ENCODE results near the gene NUP50. TPM values are rescaled to one million over a fixed set of nuclear protein-coding genes. Genes with fewer than 3 reads are reported as not detected.

NUP50 gene
- polyA plus RNA-seq, 4 donors, result 45.7 to 59.5 (median 53.8) TPM

DNA sequence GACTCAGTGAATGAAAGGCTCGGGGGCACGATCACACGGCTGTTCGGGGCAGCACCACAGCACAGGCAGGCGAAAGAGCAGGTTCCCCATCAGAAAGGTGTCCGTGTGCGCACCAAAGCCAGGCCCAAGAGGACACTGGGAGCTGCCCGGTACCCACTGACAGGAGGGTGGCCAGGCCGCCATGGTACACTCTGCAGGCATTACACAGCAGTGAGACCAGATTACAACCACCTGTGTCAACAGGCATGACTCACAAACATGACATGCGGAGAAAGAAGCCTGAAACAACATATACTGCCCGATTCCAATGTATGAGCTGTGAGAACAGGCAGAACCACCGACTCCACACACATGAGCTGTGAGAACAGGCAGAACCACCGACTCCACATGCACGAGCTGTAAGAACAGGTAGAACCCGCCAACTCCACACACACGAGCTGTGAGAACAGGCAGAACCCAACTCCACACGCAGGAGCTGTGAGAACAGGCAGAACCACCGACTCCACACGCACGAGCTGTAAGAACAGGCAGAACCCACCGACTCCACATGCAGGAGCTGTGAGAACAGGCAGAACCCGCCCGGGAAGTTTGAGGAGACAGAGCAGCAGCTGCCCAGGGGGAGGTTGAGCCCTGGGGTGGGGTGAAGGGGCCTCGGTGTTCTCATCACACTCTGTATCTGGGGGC is 44.4 kb downstream of the NUP50 start:
- no peak for DNase-seq (ENCODE audit: low read depth in 4 of 4, low spot score in 3 of 4)

DNA sequence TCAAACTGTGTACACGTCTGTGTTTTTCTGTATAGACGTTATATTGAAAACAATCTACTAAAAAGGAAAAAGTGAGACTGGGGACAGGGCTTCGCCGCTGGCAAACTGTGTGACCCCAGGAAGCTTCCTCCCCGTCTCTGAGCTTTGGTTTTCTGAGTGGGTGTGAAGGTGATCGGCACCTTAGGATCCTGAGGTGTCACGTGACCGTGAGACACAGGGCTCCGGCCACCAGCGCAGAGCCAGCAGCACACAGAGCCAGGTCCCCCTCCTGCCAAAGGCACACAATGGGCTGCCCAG is 44.9 kb downstream of the NUP50 start:
- DNase-seq (ENCODE audit: low read depth in 4 of 4, low spot score in 3 of 4), result no peak

DNA sequence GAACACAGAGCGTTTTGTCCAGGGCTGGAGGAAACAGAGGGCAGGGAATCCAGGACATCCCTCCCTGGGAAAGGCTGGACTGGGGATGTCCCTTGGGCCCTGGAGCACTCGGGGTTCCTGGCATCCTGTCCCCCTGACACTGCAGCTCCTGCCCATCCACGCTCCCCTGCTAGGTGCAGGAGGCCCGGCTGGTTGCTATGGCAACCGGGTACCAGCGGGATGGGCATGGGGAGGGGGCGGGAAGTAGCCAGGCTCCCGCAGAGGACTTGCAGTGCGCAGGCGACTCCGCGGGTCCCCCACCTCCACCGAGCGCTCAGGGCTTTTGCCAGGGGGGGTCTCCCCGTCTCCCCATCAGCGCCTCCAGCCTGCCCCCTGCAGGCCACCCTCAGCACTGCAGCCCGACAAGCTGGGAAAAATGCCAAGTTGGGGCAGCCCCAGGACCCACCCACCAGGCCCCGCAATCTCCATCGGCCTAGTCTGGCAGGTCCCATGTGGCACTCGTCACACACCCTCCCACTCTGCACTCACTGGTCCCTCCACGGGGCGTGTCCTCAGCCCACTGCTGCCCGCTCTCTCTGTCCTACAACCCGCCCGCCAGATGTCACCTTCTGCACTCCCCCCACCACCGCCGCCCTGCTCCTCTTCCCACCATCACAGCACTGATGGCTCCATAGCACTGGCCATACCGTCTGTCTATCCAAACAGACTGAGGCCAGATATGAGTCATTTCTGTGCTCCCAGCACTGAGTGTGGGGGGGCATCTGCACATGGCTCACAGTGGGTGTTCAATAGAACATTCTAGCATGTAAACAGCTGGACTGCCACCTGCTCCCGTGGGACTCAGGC is 45.5 kb downstream of the NUP50 start:
- DNase-seq (ENCODE audit: low read depth in 4 of 4, low spot score in 3 of 4), result no peak

DNA sequence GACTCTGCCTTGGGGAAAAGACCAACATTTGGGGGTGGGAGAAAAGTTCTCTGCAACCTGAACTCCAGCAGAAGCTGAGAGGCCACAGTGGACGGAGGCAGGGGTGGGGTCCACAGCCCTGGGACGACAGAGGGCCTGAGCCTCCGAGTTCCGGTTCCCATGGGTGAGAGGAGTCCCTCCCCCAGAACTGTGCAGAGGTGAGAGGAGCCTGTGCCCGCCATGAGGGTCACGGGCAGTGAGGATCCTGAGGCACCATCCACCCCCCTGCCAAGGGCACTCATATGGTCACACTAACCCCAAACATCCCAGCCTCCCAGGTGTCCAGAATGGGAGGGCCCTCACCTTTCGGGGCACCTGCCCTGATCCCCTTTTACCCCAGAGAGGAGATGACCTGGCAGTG is 46.4 kb downstream of the NUP50 start:
- no peak for DNase-seq (ENCODE audit: low read depth in 4 of 4, low spot score in 3 of 4)

DNA sequence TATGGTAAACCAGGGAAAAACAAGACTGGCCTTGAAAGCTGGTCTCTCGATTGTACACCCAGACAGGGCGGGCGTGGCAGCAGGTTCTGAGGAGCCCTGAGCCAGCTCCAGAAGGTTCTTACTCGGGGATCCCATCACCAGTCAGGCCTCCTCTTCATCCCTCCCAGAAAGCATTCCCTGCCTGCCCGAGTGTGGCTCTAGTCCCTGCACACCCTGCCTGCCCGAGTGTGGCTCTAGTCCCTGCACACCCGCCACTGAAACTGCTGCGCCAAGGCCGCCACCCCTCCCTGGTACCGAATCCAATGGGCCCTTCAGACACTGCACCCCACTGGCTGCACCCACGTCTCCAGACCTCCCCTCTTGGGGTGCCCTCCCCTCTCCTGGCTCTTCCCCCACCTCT is 46.9 kb downstream of the NUP50 start:
- DNase-seq (ENCODE audit: low read depth in 4 of 4, low spot score in 3 of 4), result no peak

DNA sequence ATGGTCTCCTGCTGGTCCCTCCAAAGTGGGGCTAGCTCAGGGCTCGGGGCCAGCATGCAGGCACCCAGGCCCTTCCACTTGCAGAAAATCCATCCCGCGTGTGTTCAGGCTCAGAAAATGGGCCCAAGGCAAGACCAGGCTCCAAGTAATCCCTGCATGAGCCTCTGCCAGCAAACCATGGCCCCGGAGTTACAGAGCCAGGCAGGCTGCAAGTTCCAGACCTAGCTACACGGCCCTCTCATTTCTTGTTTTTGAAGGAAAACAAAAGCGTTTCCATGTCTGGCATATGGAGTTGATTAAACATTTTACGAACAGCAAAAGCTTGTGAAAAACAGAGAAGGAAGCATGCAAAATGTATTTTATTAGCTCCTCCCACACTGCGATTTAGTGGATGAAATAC is 47.3 kb downstream of the NUP50 start:
- DNase-seq (ENCODE audit: low read depth in 4 of 4, low spot score in 3 of 4), result no peak

DNA sequence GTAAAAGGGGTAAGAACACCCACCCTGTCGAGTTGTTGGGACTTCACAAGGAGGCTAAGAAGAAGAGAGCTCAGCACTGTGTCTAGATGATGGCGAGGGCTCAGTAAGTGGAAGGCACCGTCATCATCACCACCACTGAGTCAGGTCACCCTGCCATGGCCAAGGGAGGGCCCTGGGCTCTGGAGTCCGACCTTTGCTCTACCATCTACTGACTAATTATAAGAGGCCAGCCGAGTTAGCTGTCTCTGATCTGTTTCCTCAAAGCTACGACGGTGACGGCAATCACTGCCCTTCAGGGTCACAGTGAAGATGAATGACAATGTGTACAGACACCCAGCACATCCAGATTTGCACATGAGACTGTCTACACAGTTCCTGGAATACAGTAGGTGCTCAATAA is 47.7 kb downstream of the NUP50 start:
- no peak for DNase-seq (ENCODE audit: low read depth in 4 of 4, low spot score in 3 of 4)

DNA sequence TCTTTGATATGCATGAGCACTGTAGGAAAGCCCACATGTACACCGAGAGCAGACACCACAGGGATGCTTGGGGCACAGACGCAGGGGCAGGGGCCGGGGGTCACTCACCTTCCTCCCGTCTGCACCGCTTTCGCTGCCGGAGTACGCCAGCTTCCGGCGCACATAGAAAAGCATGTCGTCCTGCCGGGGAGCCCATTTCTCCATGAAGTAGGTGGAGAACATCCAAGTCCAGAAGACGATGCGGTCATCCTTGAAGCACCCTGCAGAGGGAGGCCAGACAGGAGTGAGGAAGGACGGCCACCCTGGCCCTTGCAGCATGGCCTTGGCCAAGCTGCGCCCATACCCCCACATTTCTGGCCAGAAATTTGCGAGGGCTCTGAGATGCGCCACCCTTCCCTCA is 48.1 kb downstream of the NUP50 start:
- DNase-seq (ENCODE audit: low read depth in 4 of 4, low spot score in 3 of 4), result no peak

DNA sequence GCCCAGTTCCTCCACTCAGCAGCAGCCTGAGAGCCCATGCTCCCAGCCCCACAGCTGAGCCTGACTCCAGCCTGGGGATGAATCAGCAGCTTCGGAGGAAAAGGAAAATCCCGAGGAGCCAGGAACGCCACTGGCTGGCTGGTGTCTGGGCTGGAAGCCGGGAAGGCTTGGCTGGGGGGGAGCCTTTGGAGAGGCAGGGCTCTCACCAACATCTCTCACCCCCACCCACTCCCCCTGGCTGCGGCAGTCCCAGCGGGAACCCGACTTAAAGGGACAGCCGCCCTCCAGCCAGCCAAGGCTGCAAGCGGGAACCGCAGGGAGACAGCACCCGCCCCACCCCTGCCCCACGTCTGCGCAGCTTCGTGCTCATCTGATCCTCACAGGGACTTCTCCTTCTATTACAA is 48.6 kb downstream of the NUP50 start:
- DNase-seq (ENCODE audit: low read depth in 4 of 4, low spot score in 3 of 4), result no peak

DNA sequence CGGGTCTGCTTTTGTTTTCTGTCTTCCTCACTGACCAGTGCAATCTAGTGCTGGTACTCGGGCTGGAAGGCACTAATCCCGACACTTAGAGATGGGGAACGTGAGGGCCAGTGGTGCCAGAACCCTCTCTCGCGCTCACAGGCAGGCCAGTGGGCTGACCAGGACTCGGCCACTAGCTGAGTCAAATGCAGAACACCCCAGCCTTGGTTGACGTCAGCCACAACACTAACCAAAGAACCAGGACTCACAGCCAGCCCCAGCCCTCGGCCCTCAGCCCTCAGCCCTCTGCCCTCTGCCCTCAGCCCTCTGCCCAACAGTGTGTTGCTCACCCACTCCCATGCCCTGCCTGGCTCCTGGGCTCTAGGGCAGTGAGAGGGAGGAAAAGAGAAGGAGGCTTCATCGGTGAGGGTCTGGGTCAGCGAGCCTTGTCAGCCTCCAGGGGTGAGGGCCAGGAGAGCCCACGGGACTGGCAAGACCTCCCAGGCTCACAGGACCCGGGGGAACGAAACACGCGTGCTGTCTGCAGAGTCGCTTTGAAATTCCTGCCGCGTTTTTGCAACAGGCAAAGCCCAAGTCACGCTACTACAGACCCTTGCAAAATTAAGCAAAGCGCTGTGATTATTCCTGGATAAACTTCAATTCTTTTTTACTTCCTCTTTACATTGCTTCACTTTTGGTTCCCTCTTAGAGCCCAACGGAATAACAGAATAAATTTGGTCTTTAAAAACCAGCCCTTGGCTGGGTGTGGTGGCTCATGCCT is 49.4 kb downstream of the NUP50 start:
- DNase-seq (ENCODE audit: low read depth in 4 of 4, low spot score in 3 of 4), result no peak

DNA sequence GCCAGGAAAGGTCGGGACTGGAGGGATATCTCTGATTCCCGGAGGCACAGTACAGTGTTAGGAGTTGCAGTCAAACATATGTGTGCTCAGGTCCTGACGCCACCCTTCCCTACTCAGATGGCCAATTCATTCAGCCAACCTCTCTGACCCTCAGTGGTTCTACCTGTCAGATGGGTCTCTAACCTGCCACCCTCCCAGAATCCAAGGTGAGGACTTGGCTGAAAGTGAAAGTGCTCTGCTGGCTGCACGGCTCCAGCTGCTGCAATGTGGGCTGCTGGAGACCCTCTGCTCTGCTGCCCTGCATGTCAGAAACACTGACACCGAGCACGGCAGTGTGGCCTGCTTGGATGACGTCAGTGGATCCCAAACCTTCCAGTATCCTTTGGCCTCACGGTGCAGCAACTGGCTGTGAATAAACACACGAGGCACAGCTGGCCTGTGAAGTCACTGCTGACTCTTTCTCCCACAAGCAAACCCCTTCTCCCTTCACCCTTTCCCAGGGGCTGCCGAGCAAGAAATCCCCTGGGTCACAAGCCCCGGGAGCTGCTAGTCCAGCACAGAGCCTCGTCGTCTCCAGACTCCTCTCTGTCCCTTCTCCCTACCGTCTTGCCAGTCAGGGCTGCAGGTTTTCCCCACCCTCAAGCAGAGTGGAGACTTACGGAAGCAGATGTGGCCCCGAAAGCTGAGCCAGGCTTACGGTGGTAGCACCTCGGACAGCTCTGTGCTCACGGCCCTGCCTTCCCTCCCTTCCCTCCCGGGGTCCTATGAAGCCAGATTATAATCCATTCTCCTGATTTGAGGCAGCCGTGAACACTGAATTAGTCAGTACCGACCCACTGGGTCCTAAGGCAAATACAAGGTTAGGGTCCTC is 52.6 kb downstream of the NUP50 start:
- DNase-seq (ENCODE audit: low read depth in 4 of 4, low spot score in 3 of 4), result peak in 1 of 4 donors; percentile 42

DNA sequence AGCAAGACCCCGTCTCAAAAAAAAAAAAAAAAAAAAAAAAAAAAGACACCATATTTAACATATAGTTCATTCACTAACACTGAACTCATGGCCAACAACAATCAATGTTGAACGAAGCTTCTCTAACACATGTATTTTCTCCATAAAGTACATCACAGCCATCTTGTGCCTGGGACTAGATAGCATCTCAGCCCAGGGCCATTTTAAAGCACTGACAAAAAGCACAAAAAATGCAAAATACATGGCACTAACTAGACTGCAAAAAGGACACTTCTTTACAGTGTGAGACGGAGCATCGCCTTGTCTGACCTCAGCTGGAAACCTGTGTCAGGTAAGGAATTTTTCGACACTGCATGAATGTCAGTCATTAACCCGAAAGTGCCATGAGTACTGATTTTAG is 53.6 kb downstream of the NUP50 start:
- no peak for DNase-seq (ENCODE audit: low read depth in 4 of 4, low spot score in 3 of 4)

DNA sequence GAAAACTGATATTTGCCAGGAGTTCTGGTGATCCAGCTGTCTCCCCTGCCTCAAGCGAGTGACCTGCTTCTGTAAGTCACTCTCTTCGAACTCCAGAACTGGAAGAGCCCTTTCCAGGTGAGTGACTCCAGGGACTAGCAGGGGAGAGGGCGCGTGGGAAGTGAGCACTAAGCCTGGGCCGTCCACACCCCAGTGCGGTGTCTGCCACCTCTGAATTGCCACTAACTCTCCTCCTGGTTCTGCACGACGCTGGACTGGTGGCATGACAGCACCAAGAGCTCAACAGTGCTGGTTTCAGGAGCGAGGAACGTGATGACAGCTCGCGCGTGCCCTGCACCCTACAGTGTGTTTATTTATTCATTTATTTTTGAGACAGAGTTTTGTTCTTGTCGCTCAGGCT is 54.1 kb downstream of the NUP50 start:
- no peak for DNase-seq (ENCODE audit: low read depth in 4 of 4, low spot score in 3 of 4)

DNA sequence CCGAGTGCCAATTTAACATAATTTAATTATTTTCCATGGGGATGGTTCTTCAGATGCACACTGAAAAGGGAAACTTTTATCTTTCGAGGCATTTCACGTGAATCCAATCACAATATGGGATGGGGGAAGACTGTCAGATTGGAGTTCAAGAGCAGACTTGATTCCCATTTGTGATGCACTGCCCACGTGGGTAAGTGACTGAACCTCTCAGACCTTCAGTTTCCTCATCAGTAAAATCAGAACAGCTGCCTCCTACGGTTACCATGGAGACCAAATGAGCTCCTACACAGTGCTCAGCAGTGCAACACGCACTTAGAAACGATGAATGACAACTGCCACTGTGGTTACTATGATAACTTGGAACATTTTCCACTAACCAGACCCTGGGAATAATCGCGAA is 55.3 kb downstream of the NUP50 start:
- no peak for DNase-seq (ENCODE audit: low read depth in 4 of 4, low spot score in 3 of 4)

DNA sequence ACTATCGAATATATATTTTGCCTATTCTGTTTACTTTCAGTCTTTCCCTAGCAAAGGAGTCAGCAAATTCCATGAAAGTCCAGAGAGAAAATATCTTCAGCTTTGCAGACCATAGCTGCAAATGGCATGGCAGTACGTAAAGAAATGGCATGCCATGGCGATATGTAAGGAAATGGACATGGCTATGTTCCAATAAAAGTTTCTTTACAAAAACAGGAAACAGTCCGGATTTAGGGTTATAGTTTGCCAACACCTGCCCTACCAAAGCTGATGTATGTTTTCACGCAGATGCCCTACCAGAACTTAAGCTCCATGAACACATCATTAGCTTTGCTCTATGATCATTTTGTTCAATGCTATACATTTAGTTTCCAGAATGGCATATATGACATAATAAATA is 57.5 kb downstream of the NUP50 start:
- no peak for DNase-seq (ENCODE audit: low read depth in 4 of 4, low spot score in 3 of 4)

DNA sequence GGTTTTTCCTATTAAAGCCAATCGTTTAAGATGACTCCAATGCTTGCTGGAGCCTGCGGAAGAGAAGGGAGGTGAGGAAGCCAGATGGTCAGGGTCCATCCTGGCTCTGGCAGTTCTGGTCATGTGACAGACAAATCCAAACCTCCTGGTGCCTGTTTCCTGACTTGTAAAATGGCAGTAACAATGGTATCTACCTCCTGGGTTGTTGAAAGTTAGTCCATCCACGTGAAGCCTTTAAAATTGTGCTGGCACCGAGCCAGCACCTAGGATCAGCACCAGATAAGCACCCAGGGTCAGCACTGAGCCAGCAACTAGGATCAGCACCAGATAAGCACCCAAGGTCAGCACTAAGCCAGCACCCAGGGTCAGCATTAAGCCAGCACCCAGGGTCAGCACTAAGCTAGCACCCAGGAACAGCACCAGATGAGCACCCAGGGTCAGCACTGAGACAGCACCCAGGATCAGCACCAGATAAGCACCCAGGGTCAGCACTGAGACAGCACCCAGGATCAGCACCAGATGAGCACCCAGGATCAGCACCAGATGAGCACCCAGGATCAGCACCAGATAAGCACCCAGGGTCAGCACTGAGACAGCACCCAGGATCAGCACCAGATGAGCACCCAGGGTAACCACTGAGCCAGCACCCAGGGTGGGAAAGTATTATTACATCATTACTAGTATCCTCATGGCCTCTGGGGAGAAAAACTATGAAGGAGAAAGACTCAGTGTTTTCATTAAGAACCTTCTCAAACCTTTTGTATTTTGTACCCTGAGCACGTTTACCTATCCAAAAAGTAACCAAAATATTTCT is 59.8 kb downstream of the NUP50 start:
- DNase-seq (ENCODE audit: low read depth in 4 of 4, low spot score in 3 of 4), result no peak

DNA sequence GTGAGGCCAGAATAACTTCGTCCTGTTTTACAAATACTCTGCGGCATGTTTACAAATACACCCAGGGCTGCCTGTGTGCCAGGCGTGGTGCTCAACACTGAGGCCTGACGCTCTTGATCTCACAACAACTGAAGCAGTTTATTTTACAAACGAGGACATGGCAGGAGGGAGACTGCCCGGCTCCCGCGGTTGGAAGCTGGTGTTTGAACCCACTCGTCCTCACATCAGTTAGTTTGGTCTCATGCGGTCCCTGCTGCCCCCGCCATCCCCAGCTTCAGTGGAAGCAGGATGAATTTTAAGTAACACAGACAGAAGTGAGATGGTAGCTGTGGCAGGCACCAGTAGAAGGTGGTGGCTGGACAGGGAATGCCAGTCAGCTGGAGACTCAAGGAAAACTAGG is 60.6 kb downstream of the NUP50 start:
- DNase-seq (ENCODE audit: low read depth in 4 of 4, low spot score in 3 of 4), result no peak

DNA sequence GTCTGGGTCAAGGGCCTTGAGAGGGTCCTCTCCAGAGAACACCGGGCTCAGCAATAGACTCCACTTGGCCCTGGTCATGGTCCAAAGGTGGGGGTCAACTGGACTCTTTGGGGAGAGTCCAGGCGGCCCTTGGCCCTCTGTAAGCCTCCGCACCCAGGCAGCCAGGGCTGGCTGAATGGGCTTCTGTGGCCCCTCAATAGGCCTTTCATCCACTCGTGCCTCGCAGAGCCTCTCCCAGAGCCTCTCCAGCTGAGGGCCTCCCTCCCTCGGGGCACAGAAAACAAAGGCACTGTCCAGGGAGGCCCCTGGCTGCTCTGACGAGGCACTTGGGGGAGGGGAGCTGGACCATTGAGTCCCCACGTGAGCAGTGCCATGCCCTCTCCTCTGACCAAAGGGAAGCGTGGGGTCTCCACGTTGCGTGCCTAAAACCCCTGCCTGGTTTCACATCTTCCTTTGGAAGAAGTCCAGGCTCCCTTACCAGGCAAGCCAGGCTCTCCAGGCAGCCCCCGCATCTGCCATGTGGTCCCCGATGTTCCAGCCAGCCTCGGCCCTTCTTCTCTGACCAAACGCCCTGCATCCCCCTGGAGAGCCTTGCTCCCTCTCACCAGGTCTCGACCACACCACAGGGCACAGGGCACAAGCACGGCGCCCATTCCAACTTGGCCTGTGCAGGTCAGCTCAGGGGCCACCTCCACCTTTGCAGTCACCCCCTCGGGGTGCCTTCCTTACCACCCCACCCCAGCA is 61.4 kb downstream of the NUP50 start:
- no peak for DNase-seq (ENCODE audit: low read depth in 4 of 4, low spot score in 3 of 4)
